Middle frontal gyrus (tissue), 1 donor: Measurements from ENCODE around the gene MAEL.

Experiments used
- DNase-seq: peaks from one replicate; pipeline ENCODE4 v3.0.0-alpha.2; 2015; ENCODE audit warnings: low spot score; ENCODE audit errors: extremely low spot score

MAEL gene

DNA sequence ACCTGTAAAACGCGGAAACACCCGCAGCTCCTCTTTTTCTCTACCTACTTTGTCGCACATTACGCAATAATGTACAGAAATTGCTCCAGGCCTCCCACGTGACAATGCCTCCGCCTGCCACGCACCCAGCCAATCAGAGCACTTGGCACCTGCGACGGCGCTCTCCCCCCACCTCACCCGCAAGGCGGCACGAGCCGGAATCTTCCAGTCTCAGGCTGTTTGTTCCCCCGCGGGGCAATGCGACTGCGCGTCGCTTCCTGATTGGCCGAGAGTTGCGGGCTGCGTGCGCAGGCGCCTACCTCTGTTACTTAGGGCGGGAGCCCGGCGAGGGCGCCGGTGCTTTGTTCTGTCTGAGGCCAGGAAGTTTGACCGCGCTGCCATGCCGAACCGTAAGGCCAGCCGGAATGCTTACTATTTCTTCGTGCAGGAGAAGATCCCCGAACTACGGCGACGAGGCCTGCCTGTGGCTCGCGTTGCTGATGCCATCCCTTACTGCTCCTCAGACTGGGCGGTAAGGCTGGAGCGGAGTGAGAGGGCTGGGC, at the start of gene MAEL:
Gene MAEL, plus strand, starts transcription at position 307 of the 542 bp plus-strand sequence. Its CDS starts 73 bp downstream, at position 380.
- no peak for DNase-seq

DNA sequence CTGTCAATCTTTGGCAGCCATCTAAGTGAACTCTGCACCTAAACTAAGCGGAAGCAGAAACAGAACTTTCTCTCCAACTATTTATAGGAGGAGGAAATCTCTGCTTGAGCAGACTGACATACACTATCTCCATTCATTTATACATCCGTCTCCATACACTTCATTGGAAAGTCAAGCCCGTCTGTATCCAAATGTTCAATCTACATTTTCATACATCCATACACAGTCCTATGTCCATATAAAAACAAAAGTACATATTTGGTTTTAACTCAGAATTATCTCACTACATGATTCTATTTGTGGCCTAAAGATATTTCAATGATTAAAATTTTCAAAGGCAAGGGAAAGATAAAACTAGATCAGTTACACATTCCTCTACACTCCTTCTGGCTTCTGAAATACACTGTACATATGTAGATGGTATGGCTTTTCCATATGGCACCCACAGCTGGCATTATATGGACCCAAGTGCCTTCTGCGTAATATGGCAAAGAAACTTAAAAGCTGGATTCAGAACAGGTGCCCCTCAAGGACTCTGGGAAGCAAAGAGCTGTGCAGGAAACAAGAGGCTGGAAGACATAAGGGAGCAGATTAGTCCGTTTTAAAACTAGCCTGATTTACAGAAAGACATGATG, 49.2 kb upstream of the MAEL start:
- DNase-seq, result no peak

DNA sequence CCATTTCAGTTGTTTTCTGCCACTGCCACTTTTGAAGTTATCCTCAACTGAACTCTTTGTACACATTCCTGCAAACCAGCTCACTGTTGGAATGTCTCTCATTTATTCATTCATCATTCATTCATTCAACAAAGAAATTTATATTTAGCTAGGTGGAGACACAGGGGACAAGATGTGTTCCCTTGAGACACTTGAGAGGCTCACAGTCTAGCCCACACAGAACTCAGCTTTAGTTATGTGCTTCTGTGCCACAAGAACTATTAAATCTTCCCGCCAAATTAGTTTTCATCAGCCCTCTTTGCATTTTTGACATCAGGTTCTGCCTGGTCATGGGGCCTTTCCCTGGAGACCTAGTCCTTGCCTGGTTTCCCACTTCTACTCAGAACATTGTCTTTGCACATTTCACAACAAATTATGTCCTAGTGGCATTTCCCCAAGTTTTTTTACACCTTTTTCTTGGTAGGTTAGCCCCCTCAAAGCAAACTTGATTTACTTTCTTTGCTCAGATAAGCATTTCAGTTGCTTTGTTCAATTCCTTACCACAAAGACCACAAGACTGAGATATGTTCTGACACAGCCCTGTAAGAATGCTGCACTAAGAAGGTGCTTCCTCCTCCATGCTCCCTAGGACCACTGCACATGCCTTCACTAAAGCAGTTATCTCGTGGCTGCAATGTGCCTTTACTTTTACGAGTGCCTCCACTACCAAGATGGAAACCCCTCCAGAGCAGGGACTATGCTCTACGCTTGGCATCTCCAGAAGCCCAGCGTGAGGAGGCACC, 44.7 kb upstream of the MAEL start:
- DNase-seq, result no peak

DNA sequence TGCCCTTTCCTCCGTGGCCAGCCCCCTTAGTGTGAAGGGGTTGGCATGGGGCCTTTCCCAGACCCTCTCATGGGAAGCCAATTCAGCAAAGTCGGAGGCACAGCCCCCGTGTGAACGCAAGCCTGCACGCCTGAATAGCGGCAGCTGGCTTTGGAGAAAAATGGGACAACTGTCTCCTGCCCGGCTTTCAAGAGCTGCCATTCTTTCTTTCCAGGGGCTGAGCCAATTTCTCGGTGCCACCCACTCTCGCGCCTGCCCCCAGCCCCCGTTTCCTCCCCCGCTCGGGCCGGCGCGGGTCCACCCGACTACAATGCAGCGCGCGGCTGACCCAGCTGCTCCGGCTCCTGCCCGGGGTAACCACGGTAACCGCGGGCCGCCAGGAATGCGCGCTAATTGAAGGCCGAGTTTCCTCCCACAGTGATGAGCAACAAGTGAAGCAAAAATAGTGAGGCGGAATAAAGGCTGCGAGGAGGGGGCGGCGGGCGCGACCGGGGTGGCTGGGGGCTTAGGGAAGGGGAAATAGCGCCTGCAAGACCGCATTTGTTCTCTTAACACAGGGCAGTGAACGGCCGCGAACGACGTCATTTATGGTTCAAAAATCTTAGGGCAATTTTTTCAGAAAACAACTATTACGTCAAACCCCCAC, 41.6 kb upstream of the MAEL start:
- DNase-seq, result peak; percentile 80

DNA sequence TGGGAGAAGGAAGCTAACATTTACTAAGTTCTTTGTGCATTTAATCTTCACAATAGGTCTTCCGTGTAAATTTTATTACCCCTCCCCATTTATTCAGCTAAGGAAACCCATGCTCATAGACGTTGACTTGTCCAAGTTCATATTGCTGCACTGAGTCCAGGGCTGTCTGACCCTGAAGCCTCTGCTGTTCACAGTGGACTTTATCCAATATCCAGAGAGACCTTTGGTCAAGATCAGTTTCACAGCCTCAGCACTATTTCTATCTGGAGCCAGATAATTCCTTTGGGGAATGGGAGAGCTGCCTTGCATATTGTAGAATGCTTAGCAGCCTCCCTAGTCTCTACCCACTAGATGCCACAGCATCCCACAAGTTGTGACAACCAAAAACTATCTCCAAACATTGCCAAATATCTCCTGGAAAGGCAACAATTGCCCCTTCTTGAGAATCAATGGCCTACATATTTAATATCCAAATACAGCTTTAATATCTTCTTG, 40.2 kb upstream of the MAEL start:
- no peak for DNase-seq

DNA sequence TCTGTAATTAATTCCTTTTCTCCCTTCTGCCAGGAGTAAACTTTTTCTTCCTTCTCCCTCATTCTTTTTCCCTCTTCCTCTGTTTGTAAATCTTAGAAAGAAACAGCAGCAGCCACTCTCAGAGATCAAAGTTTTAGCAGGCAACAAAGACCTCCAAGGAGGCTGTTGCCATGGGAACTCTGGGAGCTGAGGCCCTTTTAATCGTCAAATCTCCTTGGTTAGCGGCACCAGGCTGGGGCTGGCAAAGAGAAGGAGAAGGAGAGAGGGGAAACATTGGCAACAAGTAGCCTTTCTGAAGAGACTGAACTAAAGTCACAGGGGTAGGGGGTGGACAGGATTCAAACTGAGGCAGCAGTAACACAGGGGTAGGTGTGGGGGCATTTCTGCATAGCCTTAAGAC, 38.9 kb upstream of the MAEL start:
- DNase-seq, result no peak

DNA sequence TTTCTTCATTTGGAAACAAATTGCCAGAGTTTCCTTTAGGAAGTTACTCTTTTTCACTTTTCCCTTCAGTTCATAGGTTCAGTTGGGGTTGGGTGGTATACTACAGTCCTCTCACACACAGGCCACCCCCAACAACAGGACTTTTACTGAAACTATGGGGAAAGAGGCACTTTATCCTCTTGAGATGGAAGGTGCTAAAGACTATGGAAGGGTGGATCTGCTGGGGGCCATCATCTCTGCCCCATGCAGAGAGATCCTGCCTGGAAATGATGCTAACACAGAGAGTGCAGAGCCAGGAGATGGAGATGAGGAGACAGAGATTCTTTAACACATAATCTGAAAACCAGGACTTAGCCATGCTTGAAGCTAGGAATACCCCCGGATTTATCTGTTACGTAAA, 38.0 kb upstream of the MAEL start:
- DNase-seq, result no peak

DNA sequence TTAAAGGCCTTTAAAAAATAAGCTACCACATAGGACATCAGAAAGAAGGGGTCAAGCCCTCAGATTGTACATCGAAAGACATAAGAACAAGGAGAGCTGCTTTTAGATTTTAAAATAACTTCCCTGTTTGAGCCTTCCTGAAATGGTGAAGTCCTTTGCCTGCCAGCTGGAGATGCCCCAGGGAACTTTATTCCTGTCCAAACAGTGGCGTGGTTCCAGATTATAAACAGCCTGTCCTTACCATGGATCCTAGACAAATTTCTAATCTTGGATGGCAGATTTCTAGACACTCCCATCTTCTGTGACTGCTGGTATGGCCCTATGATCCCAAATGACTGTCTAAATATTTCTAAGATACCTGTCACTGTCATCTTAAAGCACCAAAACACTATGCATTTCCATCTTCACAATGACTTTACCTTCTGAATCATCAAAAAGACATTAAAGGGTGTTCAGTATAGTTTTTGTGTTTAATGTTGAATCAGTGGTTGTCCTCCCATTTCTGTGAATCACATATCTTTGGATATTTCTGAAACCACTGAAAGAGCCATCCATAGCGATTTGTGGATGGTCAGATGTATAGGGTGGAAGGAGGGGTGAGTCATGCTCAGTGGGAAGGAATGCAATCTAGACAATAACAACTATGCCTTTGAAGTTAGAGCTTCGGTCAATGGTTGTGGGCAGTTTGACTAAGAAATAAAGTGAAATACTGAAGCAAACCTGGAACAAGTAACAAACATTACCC, 36.9 kb upstream of the MAEL start:
- DNase-seq, result no peak

DNA sequence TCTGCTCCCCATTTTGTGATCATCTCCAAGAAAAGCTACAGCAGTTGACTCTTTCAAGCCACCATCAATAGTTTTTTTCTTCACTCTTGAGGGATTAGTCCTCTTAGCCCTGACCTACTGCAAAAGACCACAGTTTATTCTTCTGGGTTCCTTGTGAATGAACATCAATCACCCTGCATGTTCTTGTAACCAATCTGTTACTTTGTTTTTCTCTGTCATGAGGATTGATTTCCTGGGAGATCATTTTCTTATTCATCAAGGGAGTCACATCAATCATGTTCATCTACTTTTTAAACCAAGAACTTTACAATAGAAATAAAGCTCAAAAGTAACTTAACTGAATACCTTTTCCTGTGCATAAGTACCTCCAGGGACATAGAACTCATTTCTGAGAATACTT, 35.6 kb upstream of the MAEL start:
- DNase-seq, result no peak

DNA sequence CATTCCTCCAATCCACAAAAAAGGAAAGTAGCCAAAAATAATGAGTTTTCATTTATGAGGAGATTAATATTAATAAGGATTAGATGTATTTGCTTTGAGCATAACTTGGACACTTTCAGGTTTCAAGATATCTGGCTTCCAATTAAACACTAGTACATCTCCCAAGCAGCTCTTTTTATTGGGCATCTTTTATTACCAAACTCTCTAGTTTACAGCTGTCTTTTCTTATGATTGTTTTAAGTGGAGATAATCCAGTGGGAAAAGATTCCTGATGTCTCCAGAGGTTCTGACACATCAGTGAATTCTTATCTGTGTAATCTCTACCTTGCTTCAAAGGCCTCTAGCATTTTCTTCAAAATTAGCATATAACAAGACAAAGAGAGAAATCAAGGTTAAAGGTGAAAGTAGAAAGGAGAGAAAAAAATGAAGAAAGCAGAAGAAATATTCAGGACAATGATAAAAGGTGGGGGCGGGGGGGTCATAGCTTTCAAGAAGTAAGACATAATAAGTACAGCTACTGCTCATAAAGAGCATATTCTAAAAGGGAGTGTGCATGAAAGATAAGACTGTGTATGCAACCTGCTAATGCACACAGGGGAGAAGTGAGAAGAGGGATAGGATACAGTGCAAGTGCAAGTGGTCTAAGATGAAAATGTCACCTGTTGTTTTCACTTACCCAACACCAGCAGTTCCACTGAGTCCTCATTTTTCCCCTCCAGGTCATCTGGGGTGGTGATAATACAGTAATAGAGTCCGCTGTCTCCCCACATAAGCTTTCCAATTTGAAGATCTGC, 32.8 kb upstream of the MAEL start:
- DNase-seq, result no peak

DNA sequence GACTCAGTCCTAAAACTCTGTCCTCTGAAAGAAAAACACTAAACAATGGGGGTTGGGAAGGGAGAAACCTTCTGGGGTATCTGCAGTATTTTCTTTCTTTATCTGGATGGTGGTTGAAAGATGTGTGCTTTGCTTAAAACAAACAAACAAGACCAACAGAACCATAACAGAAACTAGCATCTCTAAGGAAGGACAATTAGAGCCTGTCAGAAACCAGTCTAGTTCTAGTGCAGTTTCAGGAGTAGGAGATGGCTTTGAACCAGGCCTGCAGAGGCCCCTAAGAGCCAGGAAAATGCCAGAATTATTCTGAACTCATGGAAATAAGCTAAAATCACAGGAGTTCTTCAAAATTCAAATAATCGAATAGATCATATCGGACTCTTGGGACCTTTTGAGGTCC, 32.2 kb upstream of the MAEL start:
- no peak for DNase-seq

DNA sequence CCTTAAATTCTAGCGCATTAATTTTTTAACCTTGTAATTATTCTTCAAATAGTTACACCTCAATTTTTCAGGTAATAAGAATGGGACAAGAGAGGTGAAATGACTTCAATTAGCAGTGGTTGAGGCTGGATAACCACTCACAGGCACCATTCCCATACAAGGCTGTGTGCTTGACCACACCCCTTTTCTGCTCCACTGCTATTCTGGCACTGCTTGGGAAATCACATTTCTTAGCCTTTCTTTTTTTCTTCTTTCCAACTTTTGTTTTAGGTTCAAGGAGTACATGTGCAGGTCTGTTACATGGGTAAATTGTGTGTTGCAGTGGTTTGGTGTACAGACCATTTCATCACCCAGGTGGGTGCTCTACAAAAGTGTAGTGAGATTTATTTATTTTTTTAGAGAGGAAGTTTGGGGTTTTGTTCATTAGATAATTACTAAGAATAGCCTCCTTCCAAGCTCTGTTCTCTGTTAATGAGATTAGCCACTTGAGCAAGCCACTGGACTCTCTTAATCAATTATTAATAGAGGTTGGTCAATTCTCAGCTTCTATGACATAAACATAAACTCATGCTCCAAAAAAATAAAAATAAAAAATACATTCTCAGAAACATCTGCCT, 28.1 kb upstream of the MAEL start:
- no peak for DNase-seq

DNA sequence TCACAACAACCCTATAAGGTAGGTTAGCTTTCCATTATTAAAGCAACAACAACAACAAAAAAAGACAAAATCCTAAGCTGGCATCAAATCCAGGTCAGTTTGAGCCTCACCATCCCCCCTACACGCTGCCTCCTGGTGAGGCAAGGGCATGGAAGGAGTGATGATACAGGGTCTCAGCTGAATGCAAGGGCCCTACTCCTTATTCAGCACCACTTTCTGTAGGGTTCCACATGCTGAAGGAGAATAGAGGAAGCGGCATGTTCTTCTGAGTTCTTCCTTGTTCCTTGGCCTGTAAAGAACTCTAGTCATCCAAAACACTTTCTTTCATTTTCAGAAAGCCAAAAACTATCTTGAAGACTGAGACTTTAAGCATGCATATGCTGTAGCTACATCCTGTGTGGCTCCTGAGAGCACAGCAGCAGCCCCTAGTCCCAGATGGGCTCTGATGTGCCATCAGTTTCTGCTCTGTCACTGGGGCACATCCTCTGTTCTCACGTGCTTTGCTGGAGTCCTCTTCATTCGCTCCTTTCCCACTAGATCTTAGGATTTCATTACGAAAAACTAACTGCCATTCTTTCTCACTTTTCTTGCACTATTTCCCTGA, 19.9 kb upstream of the MAEL start:
- DNase-seq, result no peak

DNA sequence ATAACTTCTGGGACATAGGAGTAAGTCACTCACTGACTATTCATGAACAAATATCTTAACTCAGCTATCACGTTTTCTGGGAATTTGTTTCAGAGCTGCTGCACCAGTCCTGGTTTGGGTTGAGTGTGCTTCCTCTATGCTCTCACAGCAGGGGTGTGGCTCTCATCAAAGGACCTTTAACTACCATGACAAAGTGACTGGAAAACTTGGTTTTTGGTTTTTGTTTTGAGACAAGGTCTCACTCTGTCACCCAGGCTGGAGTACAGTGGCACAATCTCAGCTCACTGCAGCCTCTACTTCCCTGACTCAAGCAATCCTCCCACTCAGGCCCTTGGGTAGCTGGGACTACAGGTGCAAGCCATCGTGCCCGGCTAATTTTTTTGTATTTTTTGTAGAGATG, 17.8 kb upstream of the MAEL start:
- no peak for DNase-seq

DNA sequence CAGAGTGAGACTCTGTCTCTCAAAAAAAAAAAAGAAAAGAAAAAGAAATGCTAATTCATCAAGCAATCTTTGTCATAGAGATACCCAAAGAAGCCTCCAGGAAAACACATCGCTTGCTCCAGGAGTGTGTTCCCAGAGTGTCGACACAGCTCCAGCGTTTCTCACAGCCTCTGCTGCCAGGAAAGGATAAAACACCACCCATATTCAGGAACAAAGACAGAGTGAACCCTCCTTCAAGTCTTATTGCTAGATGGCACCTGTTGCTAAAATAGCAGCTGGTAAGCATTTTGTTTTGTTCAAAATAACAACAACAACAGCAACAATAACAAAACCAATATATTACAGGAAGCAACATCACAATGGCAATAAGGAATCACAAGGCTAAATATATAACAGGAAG, 16.9 kb upstream of the MAEL start:
- DNase-seq, result no peak

DNA sequence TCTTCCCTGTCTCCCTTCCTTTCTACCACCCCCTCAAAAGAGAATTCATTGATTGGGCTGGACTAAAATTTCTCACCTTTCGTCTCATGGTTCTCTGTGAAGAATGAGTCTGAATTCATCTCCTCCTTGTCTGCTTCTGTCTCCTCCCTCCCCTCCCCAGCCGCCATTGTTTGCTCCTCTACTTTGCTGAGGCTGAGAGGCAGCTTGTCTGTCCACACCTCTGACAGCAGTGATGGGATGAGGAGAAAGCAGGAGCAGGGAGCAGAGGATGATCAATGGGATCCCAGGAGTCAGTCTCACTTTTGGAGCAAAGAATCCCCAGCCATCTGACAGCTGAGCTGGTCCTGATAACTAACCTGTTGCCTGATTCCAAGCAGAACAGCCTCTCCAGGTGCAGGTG, 16.3 kb upstream of the MAEL start:
- DNase-seq, result no peak

DNA sequence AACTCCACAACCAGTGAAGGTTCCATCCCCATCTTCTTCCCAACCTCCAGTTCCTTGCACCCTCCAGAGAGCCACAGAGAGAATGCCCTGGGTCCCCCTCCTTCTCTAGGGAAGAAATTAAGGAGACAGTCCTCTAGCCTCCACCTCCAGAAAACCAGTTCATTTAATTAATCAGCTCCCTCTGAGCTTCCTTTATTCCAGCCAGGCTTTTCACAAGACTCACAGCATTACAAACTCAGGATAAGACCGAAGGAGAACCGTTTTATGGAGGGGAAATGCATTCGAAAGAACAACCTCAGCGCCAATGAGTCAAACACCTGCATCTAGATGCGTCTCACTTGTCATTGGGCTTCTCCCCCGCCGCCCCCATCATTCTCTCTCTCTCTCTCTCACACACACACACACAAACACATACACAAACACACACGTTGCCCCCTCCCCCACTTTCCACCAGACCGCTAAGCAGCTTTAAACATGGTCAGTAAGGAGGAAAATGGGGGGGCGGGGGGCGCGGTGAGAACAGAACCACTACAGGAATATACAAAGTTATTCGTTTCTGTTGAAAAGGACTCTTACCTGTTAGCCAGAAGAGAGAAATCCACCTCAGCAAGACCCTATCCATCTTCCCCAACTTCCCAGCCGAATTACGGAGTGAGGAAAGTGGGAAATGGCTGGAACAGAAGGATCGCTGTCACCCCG, 14.3 kb upstream of the MAEL start:
- no peak for DNase-seq

DNA sequence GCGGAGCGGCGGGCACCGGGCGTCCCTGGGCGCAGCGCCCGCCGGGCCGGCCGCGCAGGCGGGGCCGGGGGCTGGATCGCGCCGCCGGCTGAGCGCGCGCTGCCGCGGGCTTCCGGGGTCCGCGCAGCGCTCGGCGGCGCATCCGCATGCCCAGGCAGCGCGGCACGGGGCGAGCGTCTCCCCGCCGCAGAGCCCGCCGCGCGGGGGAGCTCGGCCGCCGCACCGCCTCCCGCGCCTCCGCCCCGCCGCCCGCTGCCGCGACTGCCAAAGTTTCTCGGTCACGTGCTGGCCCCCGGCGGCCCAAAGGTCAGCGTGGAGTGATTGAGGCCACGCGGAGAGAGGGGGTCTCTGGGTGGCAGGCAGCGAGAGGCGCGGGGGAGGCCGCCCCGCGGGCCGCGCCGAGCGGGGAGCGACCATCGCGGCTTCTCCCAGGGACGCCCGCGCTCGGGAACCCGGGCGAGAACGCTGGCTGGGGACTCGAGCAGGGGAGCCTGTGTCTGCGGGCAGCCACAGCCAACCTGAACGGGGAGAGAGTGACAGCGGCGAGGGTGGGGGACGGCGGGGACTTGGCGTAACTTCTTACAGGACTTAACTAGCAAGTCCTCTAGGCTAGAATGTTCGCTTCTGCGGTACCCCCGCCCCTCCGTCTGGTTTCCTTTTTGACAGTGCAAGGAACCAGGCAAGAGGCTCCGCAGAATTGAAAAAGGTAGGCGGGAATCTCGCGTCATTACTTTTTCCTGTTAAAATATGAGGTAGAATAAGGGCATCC, 13.5 kb upstream of the MAEL start, which contains the start of gene ILDR2:
Gene ILDR2, minus strand, starts transcription at position 180 of the 769 bp plus-strand sequence. CDS start 272 bp downstream, outside the sequence.
- no peak for DNase-seq
